Activated naive CD8-positive, alpha-beta T cell treated with anti-CD3 and anti-CD28 coated beads, Interleukin-2, amount 50 U/mL, for 16 hours (primary cell): ENCODE measurements around the gene CDC25C.
"Not testable (repeated sequence)": the region's sequence is repeated elsewhere in the genome, so short reads cannot be mapped to it uniquely, and the experiment has no call there.

Source experiments
- DNase-seq: peaks from one replicate; pipeline ENCODE4 v3.0.0-alpha.2; 2020; ENCODE audit warnings: low read depth, low spot score

Gene CDC25C

GRCh38 chr5:138346889-138347288 is 15.3 kb upstream of the CDC25C start:
- no peak for DNase-seq

- DNase-seq = no peak
These were observed 13.5 kb upstream of the CDC25C start for GRCh38 chr5:138344887-138345622.

DNA sequence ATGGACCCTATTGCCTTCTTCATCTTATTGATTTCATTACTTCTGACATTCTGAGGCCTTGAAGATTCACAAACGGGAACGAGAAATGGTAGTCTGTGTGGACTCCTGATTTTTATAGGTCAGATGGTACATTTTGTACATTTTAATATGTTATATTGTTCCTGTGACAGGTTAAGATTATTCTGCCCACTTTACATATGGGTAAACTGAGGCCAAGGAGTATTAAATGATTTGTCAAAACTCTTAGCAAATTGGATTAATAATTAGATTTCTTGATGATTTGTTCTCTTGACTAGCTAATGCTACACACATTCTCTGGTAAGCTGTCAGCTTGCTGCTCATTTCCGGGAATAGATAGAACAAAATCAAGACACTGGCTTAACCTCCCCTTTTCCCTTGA is 8.4 kb upstream of the CDC25C start:
- DNase-seq = no peak

DNA sequence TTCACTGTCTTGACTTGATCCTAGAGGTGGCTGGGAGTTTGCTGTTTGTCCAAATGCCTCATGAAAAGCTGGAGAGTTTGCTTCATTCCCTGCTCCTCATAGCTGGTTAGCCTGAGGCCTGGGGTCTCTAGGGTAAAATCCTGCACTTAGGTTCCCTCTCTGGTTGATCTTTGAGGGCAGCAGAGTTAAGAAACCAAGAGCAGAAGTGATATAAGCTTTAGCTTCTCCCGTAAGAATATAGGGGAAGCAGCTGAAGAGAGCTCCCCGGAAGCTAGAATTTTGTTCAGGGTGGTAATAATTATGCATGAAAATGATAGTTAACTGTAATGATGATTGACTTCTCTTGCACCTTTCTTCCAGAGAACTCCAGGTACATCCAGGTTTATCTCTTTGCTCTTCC is 7.9 kb upstream of the CDC25C start:
- no peak for DNase-seq

- no peak for DNase-seq
These were observed 7.5 kb upstream of the CDC25C start for GRCh38 chr5:138339091-138339456.

DNA sequence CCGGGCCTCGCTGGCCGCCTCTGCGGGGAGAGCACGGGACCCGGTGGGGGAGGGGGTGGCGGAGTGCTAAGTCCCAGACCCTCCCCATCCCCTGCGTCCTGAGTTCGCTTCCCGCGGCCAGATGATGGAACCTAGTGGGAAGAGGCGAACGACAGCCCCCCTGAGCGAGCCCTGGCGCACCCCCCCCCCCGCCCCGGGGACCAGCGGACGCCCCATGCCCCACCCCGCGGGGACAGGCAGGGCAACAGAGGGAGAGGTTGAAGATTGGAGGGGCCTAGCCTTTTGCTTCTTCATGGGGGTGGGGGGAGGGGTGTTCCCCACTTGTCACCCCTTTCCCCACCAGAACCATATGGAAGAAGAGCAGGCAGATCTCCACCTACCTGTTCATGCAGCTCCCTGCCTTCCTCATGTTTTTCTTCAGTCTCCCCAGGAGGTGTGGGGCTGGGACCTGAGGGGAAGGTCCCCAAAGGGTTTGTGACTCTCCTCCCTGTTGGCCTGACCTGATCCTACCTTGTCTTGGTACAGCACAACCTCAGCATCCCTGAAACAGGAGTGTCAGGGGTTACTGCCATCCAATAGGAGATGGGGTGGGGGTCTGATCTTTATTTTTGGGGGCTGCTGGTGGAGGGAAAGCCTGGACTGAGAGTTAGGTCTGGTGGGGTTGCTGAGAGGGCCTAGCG is 6.9 kb upstream of the CDC25C start:
- no peak for DNase-seq

DNA sequence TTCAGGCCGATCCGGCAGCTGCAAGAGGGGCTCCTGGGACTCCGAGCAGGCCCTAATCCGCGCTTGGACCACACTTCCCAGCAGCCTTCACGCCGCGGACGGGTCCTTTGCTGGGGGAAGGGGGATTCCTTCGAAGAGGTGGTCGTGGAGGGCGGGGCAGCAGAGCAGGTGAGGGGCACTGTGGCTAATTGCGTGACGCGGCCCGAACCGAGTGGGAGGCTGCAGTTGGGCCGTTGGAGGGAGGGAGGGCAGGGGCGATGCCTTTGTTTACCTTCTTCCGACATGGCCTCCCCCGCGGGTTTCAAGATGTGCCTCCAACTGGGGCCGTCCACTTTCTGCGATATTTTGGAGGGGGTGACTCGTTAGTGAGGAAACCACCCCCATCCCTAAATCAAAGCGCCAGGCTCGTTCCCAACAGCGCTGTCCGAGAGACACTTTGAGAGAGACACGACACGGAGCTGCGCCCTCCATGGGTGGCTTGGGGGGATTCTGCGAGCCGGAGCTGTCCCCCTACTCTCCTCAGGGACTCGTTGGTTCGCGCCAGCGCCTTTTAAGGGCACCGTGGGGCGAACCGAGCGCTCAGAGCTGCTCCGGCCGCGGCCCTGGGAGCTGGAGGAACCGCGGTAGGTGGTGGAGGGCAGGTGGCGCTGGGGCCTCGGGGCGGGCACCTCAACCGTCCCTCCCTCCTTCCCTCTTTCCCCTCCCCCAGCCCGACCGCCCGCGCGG is 6.2 kb upstream of the CDC25C start, which contains the start of gene FAM53C:
TSS of gene FAM53C (plus strand) at position 582 of the 726 bp plus-strand sequence. CDS start 3,070 bp downstream, outside the sequence.
- peak; percentile 83 for DNase-seq

GRCh38 chr5:138336952-138337684 is 5.5 kb upstream of the CDC25C start:
- peak; percentile 29 for DNase-seq

GRCh38 chr5:138334867-138335447 is 3.4 kb upstream of the CDC25C start:
- DNase-seq = no peak

GRCh38 chr5:138330813-138331448 is 673 bp downstream of the CDC25C start:
- no peak for DNase-seq

- DNase-seq = not testable (repeated sequence)
These were observed 13.4 kb downstream of the CDC25C start for GRCh38 chr5:138318211-138318610.

GRCh38 chr5:138316355-138316754 is 15.2 kb downstream of the CDC25C start:
- DNase-seq = no peak

- DNase-seq = no peak
These were observed 15.8 kb downstream of the CDC25C start for GRCh38 chr5:138315751-138316278.

DNA sequence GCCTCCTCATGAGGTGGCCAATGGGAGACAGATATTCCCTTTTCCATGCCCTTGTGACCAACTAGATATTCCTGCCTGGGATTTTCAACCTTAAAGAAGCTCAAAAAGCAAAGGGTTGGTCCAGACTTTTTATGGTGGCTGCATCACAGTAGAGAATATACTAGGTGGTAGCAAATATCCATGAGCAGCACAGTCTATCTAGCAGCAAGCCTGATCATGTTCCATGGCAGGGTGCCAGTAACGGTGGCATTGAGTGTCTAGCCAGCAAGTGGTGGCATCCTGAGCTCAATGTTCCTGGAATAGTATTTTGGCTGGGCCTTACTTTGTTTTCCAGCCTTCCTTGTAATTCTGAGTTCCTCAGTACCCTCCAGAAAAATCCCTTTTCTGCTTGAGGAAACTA is 25.8 kb downstream of the CDC25C start:
- no peak for DNase-seq

DNA sequence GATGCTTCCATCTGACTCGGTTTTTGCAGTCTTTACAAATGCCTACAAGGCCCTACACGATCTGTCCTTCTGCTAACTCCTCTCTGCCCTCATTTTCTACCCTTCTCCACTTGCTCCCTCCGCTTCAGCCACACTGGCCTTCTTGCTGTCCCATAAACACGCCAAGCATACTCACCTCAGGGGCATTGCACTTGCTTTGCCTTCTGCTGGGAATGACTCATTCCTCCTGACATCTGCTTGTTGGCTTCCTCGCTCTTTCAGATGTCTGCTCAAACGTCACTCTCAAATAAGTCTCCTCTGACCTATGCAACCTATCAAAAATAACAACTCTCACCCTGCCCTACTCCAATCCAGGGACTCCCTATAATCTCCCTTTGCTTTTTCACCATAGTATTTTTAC is 28.2 kb downstream of the CDC25C start:
- DNase-seq = no peak

DNA sequence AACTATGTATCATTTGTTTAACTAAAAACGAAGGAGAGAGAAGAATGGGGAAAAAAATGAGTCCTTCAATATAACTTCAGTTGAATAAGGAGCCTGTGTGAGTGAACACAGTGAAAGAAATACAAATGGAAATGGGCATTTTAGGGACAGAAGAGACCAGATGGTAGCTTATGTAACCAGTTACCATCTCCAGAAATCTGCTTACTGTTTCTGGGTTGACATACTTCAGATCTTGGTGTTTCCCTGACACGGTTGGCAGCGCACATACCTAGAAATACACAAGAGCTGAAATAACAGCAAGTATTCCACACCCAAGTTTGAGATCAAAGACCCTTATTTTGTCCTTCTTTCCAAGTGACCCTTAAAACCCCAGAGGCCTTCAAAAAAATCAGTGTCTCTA is 42.3 kb downstream of the CDC25C start:
- no peak for DNase-seq

DNA sequence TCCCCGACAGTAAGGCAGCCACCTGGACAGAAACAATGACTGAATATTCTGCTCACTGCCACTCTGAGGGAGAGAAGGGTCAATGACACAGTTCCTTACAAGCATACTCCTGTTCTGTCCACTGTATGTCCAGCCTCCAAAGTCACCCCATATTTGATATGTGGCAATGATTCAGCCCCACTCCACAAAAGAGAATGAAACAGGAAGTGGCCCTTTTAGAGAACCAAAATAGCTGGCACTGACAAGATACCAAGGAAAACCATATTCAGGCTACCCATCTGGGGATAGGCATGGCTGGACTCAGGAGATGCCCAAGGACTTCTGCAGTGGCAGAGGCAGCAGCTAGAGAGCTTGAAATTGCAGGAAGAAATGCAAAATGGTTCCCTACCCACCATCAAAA is 44.4 kb downstream of the CDC25C start:
- DNase-seq = no peak

DNA sequence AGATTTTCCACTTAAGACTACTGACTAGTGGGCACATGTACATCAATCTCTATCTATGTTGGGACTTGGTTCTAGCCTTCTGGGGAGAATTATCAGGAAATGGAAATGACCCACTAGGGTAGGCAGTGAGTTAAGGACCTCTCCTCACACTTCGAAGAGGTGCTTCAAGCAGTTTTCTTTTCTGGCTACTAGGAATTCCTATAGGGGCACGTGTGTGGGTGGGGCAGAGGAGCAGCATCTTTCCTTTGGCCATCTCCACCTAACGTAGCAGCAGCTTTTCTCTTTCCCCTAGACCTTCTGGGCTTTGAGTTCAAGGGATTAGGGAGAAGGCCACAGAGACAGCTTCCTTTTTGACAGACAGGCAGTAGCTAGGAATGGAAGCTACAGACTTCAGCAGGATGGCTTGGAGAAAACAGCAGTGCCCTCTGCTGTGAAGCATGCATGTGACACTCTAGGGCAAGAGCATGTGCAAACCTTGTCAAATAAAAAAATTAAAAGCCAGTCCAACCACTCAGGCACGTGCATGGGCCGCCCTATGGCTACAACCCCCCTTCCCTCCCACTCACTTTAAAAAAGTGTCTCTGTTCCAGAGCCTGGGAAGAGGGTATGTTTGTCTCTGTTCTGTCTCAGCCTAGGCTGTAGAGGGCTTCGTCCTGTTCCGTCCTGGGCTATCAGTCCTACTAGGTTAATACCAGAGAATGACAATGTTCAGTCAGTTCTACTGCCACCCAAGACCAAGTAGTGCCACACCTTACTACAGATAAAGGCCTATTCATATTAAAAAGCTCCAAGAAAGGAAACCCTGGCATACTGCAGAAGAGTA is 48.5 kb downstream of the CDC25C start:
- DNase-seq = no peak

DNA sequence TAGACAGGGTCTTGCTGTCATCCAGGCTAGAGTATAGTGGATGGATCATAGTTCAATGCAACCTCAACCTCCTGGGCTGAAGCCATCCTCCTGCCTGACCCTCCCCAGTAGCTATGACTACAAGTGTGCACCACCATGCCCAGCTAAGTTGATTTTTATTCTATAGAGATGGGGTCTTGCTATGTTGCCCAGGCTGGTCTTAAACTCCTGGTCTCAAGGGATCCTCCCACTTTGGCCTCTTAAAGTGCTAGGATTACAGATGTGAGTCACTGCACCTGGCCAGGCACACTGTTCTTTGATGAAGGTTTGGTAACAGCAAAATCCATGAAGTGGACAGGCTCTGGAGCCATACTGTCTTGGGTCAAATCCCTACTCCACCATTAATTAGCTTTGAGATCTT is 50.7 kb downstream of the CDC25C start:
- no peak for DNase-seq
